ENCODE data around the gene PARN.

The PARN gene

GRCh38 chr16:14499110-14499509, 130.9 kb downstream of the PARN start:
- no peak for DNase-seq (ENCODE audit: low read depth)

GRCh38 chr16:14497245-14498082, 132.6 kb downstream of the PARN start:
- DNase-seq (ENCODE audit: low read depth), result no peak

GRCh38 chr16:14496786-14497185, 133.3 kb downstream of the PARN start:
- DNase-seq (ENCODE audit: low read depth), result no peak

- DNase-seq (ENCODE audit: low read depth), result no peak
These were observed 133.9 kb downstream of the PARN start for GRCh38 chr16:14496047-14496770.

GRCh38 chr16:14495213-14496046, 134.6 kb downstream of the PARN start:
- no peak for DNase-seq (ENCODE audit: low read depth)

- no peak for DNase-seq (ENCODE audit: low read depth)
These were observed 135.6 kb downstream of the PARN start for GRCh38 chr16:14494396-14494966.

GRCh38 chr16:14493791-14494190, 136.3 kb downstream of the PARN start:
- no peak for DNase-seq (ENCODE audit: low read depth)

GRCh38 chr16:14492614-14493013, 137.4 kb downstream of the PARN start:
- no peak for DNase-seq (ENCODE audit: low read depth)

- DNase-seq (ENCODE audit: low read depth), result no peak
These were observed 138.1 kb downstream of the PARN start for GRCh38 chr16:14491861-14492529.

GRCh38 chr16:14490235-14490634, 139.8 kb downstream of the PARN start:
- DNase-seq (ENCODE audit: low read depth), result no peak

GRCh38 chr16:14489460-14489859, 140.6 kb downstream of the PARN start:
- peak; percentile 78 for DNase-seq (ENCODE audit: low read depth)

GRCh38 chr16:14487579-14487978, 142.5 kb downstream of the PARN start:
- DNase-seq (ENCODE audit: low read depth), result no peak

- DNase-seq (ENCODE audit: low read depth), result peak; percentile 94
These were observed 143.3 kb downstream of the PARN start for GRCh38 chr16:14486520-14487303.

- DNase-seq (ENCODE audit: low read depth), result no peak
These were observed 144.1 kb downstream of the PARN start for GRCh38 chr16:14485811-14486519.

- peak; percentile 22 for DNase-seq (ENCODE audit: low read depth)
These were observed 144.9 kb downstream of the PARN start for GRCh38 chr16:14485121-14485551.

- no peak for DNase-seq (ENCODE audit: low read depth)
These were observed 146.2 kb downstream of the PARN start for GRCh38 chr16:14483819-14484385.

- DNase-seq (ENCODE audit: low read depth), result no peak
These were observed 153.9 kb downstream of the PARN start for GRCh38 chr16:14476183-14476582.

- no peak for DNase-seq (ENCODE audit: low read depth)
These were observed 154.5 kb downstream of the PARN start for GRCh38 chr16:14475370-14476139.

- no peak for DNase-seq (ENCODE audit: low read depth)
These were observed 156.6 kb downstream of the PARN start for GRCh38 chr16:14473488-14473887.
